Measurements from ENCODE around the gene PTPRG. TPM values are rescaled to one million over a fixed set of nuclear protein-coding genes. Genes with fewer than 3 reads are reported as not detected.

Gene PTPRG
- total and polyA plus RNA-seq, 4 donors = 3.6 to 35.6 (median 8.1) TPM

- H3K4me1 ChIP-seq (ENCODE audit: control insufficient read depth in 4 of 4, insufficient read depth in 4 of 4, low read length in 3 of 4) = peaks cover 0 to 16% (median 5%) of the 10 kb centered on the region in 4 donors
- 49% methylated on average over 7 of the region's 7 CpGs for WGBS
- no peak for DNase-seq (ENCODE audit: low spot score)
- no peak overlapping the region for H3K27ac ChIP-seq (ENCODE audit: low read depth in 1 of 2, low read length in 2 of 2)
- H3K27me3 ChIP-seq (ENCODE audit: control insufficient read depth in 4 of 4, insufficient read depth in 4 of 4, low read length in 3 of 4) = no peaks in the 10 kb centered on the region
- no peaks in the 10 kb centered on the region for H3K36me3 ChIP-seq (ENCODE audit: control insufficient read depth in 4 of 4, insufficient read depth in 3 of 4, low read depth in 1 of 4, low read length in 3 of 4)
- peaks cover 0 to 7% (median 3%) of the 10 kb centered on the region in 4 donors for H3K9me3 ChIP-seq (ENCODE audit: control insufficient read depth in 4 of 4, low read length in 3 of 4)
- H3K9ac ChIP-seq (ENCODE audit: low read depth in 1 of 2, low read length in 2 of 2) = no peak overlapping the region
- H3K4me3 ChIP-seq (ENCODE audit: low read depth in 1 of 3, low read length in 3 of 3) = no peak overlapping the region
- TF ChIP-seq HNF4G (IDR thresholded peaks at IDR 0.05) (no peak), SP1 (IDR thresholded peaks at IDR 0.05) (no peak), FOXA1 (IDR thresholded peaks at IDR 0.05) (no peak), NR2F2 (IDR thresholded peaks at IDR 0.05) (no peak), RAD21 (IDR thresholded peaks at IDR 0.05) (no peak), GABPA (IDR thresholded peaks at IDR 0.05 in 1 of 2, conservative IDR thresholded peaks at IDR 0.05 in 1 of 2) (no peak), HNF4A (conservative IDR thresholded peaks at IDR 0.05) (no peak)
Measured at GRCh38 chr3:61646851-61647525, 85.6 kb downstream of the PTPRG start.

- WGBS = 79% methylated on average over 2 of the region's 2 CpGs
- no peaks in the 10 kb centered on the region for H3K36me3 ChIP-seq (ENCODE audit: control insufficient read depth in 4 of 4, insufficient read depth in 3 of 4, low read depth in 1 of 4, low read length in 3 of 4)
- peaks cover 0 to 7% (median 3%) of the 10 kb centered on the region in 4 donors for H3K9me3 ChIP-seq (ENCODE audit: control insufficient read depth in 4 of 4, low read length in 3 of 4)
- no peak overlapping the region for H3K9ac ChIP-seq (ENCODE audit: low read depth in 1 of 2, low read length in 2 of 2)
- H3K27me3 ChIP-seq (ENCODE audit: control insufficient read depth in 4 of 4, insufficient read depth in 4 of 4, low read length in 3 of 4) = no peaks in the 10 kb centered on the region
- H3K27ac ChIP-seq (ENCODE audit: low read depth in 1 of 2, low read length in 2 of 2) = no peak overlapping the region
- peaks cover 3 to 23% (median 5%) of the 10 kb centered on the region in 4 donors for H3K4me1 ChIP-seq (ENCODE audit: control insufficient read depth in 4 of 4, insufficient read depth in 4 of 4, low read length in 3 of 4)
- no peak overlapping the region for H3K4me3 ChIP-seq (ENCODE audit: low read depth in 1 of 3, low read length in 3 of 3)
- DNase-seq (ENCODE audit: low spot score) = no peak
- TF ChIP-seq ATF3 (IDR thresholded peaks at IDR 0.05) (no peak), RXRA (IDR thresholded peaks at IDR 0.05) (no peak), FOXA1 (IDR thresholded peaks at IDR 0.05) (no peak), REST (IDR thresholded peaks at IDR 0.05) (no peak), HNF4G (IDR thresholded peaks at IDR 0.05) (no peak), JUND (IDR thresholded peaks at IDR 0.05) (no peak), SP1 (IDR thresholded peaks at IDR 0.05) (no peak)
Measured at GRCh38 chr3:61648481-61648880, 87.1 kb downstream of the PTPRG start.

GRCh38 chr3:61649381-61650170 lies 88.2 kb downstream of the PTPRG start:
- no peak for DNase-seq (ENCODE audit: low spot score)
- Histone ChIP-seq H3K9me3 (ENCODE audit: control insufficient read depth in 4 of 4, low read length in 3 of 4) (peaks cover 0 to 7% (median 3%) of the 10 kb centered on the region in 4 donors), H3K27ac (ENCODE audit: low read depth in 1 of 2, low read length in 2 of 2) (no peak overlapping the region), H3K4me1 (ENCODE audit: control insufficient read depth in 4 of 4, insufficient read depth in 4 of 4, low read length in 3 of 4) (peaks cover 3 to 22% (median 5%) of the 10 kb centered on the region in 4 donors), H3K27me3 (ENCODE audit: control insufficient read depth in 4 of 4, insufficient read depth in 4 of 4, low read length in 3 of 4) (no peaks in the 10 kb centered on the region), H3K4me3 (ENCODE audit: low read depth in 1 of 3, low read length in 3 of 3) (no peak overlapping the region), H3K9ac (ENCODE audit: low read depth in 1 of 2, low read length in 2 of 2) (no peak overlapping the region), H3K36me3 (ENCODE audit: control insufficient read depth in 4 of 4, insufficient read depth in 3 of 4, low read depth in 1 of 4, low read length in 3 of 4) (no peaks in the 10 kb centered on the region)
- WGBS = 72% methylated on average over 5 of the region's 5 CpGs
- TF ChIP-seq CTCF (IDR thresholded peaks at IDR 0.05; ENCODE audit: low read depth, low read length, missing input control) (no peak), ZBTB33 (IDR thresholded peaks at IDR 0.05) (no peak), JUND (IDR thresholded peaks at IDR 0.05) (no peak), TAF1 (conservative IDR thresholded peaks at IDR 0.05) (no peak), RXRA (IDR thresholded peaks at IDR 0.05) (no peak), EGR1 (IDR thresholded peaks at IDR 0.05; ENCODE audit: low read depth in 2 of 2) (no peak), HNF4A (conservative IDR thresholded peaks at IDR 0.05) (no peak)

Data from liver (tissue), 9 donors.